Right atrium auricular region (tissue), 2 donors: ENCODE results near the gene SDF2. TPM values are rescaled to one million over a fixed set of nuclear protein-coding genes. Genes with fewer than 3 reads are reported as not detected.

Experiments used
- DNase-seq: peaks from one replicate; pipeline ENCODE4 v3.0.0-alpha.2; 2019; ENCODE audit warnings: low spot score
- H3K27ac ChIP-seq, 2 donors: fragments of 200-600 bp; sonication (generic); 1 replicate in 1 of 2; 2 replicates in 1 of 2; pipeline ENCODE4 v1.5.1; 2016 to 2019
- H3K27me3 ChIP-seq, 2 donors: fragments of 200-600 bp; sonication (generic); one replicate each; pipeline versions ENCODE4 v1.5.1 to v1.6.0; 2017 to 2019
- H3K36me3 ChIP-seq: fragments of 200-600 bp; sonication (generic); one replicate; pipeline ENCODE4 v1.5.1; 2016
- H3K4me1 ChIP-seq, 2 donors: fragments of 200-600 bp; sonication (generic); one replicate each; pipeline versions ENCODE4 v1.5.1 to v1.6.0; 2017 to 2019
- H3K4me3 ChIP-seq, 2 donors: fragments of 200-600 bp; sonication (generic); 1 replicate in 1 of 2; 2 replicates in 1 of 2; pipeline ENCODE4 v1.5.1; 2017 to 2019; ENCODE audit warnings: mild to moderate bottlenecking in 1 of 2, moderate library complexity in 1 of 2
- H3K9me3 ChIP-seq, 2 donors: fragments of 200-600 bp; sonication (generic); one replicate each; pipeline ENCODE4 v1.5.1; 2019
- CTCF ChIP-seq, 2 donors: fragments of 200-600 bp; sonication (generic); IDR thresholded peaks; one replicate each; pipeline ENCODE4 v1.5.1; 2019; ENCODE audit warnings: antibody characterized with exemption in 2 of 2
- total RNA-seq, 2 donors: library from RNA; depleted of rRNA; stranded (reverse); fragments of >200 nt; gene quantifications; one replicate each; pipeline ENCODE4 v1.1.0, GENCODE V29; 2016

SDF2 gene
- total RNA-seq, 2 donors from 2014 or later: 23.0 to 32.5 TPM

- no peaks in the 10 kb centered on the region for H3K9me3 ChIP-seq
- H3K4me3 ChIP-seq: no peak overlapping the region
- no peak for DNase-seq
- peaks cover 0 to 6% of the 10 kb centered on the region in 2 donors for H3K4me1 ChIP-seq
- no peaks in the 10 kb centered on the region for H3K27me3 ChIP-seq
- peaks cover 87% of the 10 kb centered on the region for H3K36me3 ChIP-seq
- no peak overlapping the region for H3K27ac ChIP-seq
- TF ChIP-seq CTCF (IDR thresholded peaks at IDR 0.05): no peak
Observed at GRCh38 chr17:28620010-28620409, 41.7 kb downstream of the SDF2 start.

GRCh38 chr17:28618464-28618863, 43.2 kb downstream of the SDF2 start:
- no peaks in the 10 kb centered on the region for H3K27me3 ChIP-seq
- no peaks in the 10 kb centered on the region for H3K9me3 ChIP-seq
- no peak for TF ChIP-seq CTCF (IDR thresholded peaks at IDR 0.05)
- H3K27ac ChIP-seq: no peak overlapping the region
- H3K36me3 ChIP-seq: peaks cover 87% of the 10 kb centered on the region
- H3K4me3 ChIP-seq: no peak overlapping the region
- DNase-seq: no peak
- peaks cover 0 to under 1% of the 10 kb centered on the region in 2 donors for H3K4me1 ChIP-seq

- Histone ChIP-seq H3K9me3 (no peaks in the 10 kb centered on the region), H3K36me3 (peaks cover 73% of the 10 kb centered on the region), H3K27ac (no peak overlapping the region), H3K27me3 (no peaks in the 10 kb centered on the region), H3K4me1 (no peaks in the 10 kb centered on the region), H3K4me3 (no peak overlapping the region)
- no peak for DNase-seq
- no peak for TF ChIP-seq CTCF (IDR thresholded peaks at IDR 0.05)
Observed at GRCh38 chr17:28616281-28616680, 45.4 kb downstream of the SDF2 start.

GRCh38 chr17:28615260-28615940, 46.3 kb downstream of the SDF2 start:
- H3K27me3 ChIP-seq: no peaks in the 10 kb centered on the region
- H3K36me3 ChIP-seq: peaks cover 64% of the 10 kb centered on the region
- no peak overlapping the region for H3K27ac ChIP-seq
- no peak for TF ChIP-seq CTCF (IDR thresholded peaks at IDR 0.05)
- DNase-seq: no peak
- no peak overlapping the region for H3K4me3 ChIP-seq
- H3K4me1 ChIP-seq: no peaks in the 10 kb centered on the region
- no peaks in the 10 kb centered on the region for H3K9me3 ChIP-seq

- Histone ChIP-seq H3K36me3 (peaks cover 49% of the 10 kb centered on the region), H3K27ac (no peak within 1 kb of the TSS), H3K27me3 (no peaks in the 10 kb centered on the region), H3K9me3 (no peaks in the 10 kb centered on the region), H3K4me1 (no peaks in the 10 kb centered on the region), H3K4me3 (no peak within 1 kb of the TSS)
- TF ChIP-seq CTCF (IDR thresholded peaks at IDR 0.05): no peak
- no peak for DNase-seq
Observed at GRCh38 chr17:28613931-28614381, 47.8 kb downstream of the SDF2 start, which contains the start of gene RSKR. TSS of gene RSKR (minus strand) at chr17:28614185. CDS start at chr17:28614161, 24 bp downstream.
